Calu3 (cell line): Measurements from ENCODE around the gene AGPAT4. TPM values are rescaled to one million over a fixed set of nuclear protein-coding genes. Genes with fewer than 3 reads are reported as not detected.

Experiments used
- BruUV-seq: library from RNA; stranded (reverse); fragments of 400-500 nt; replicated peaks from 2 replicates; lab custom pipeline; 2021; lab: Mats Ljungman, UMichigan
- CTCF ChIA-PET: fragments of 300-600 bp; sonication (Branson Sonifier 250); formaldehyde crosslinking; loops from one replicate; lab custom pipeline; 2022; ENCODE audit warnings: antibody characterized with exemption; lab: Charles Lee
- DNase-seq: peaks from one replicate; pipeline ENCODE4 v3.0.0; 2022
- H3K27ac Mint-ChIP-seq: one replicate; pipeline ENCODE4 v1.8.0; 2022; ENCODE audit warnings: mixed read lengths; ENCODE audit not compliant: unreplicated experiment
- H3K27me3 Mint-ChIP-seq: one replicate; pipeline ENCODE4 v1.8.0; 2022; ENCODE audit warnings: mixed read lengths; ENCODE audit not compliant: unreplicated experiment
- H3K36me3 Mint-ChIP-seq: one replicate; pipeline ENCODE4 v1.8.0; 2022; ENCODE audit warnings: mild to moderate bottlenecking, moderate library complexity, mixed read lengths; ENCODE audit not compliant: insufficient read depth, unreplicated experiment
- H3K4me1 Mint-ChIP-seq: one replicate; pipeline ENCODE4 v1.8.0; 2022; ENCODE audit warnings: mild to moderate bottlenecking, low read depth, mixed read lengths; ENCODE audit not compliant: unreplicated experiment
- H3K4me3 Mint-ChIP-seq: one replicate; pipeline ENCODE4 v1.8.0; 2022; ENCODE audit warnings: mild to moderate bottlenecking, low read depth, moderate library complexity, mixed read lengths; ENCODE audit not compliant: unreplicated experiment
- H3K9me3 Mint-ChIP-seq: one replicate; pipeline ENCODE4 v1.8.0; 2022; ENCODE audit warnings: low read depth, mixed read lengths; ENCODE audit not compliant: unreplicated experiment
- CTCF ChIP-seq: fragments of 200-600 bp; IDR thresholded peaks from one replicate; pipeline ENCODE4 v1.8.0; 2022; ENCODE audit warnings: antibody characterized with exemption; ENCODE audit not compliant: unreplicated experiment
- intact Hi-C: fragments of 100-400 bp; cut with micrococcal nuclease; formaldehyde crosslinking; loops from one replicate; pipeline ENCODE4 v1.10.0; 2022; ENCODE audit not compliant: unreplicated experiment
- total RNA-seq: library from RNA; stranded (reverse); gene quantifications from 2 replicates; pipeline ENCODE4 v1.2.3, GENCODE V29; 2022

The AGPAT4 gene
- total RNA-seq, 1 experiment from 2014 or later = 11.3 TPM

GRCh38 chr6:161218222-161218621, 55.6 kb downstream of the AGPAT4 start:
- H3K9me3 Mint-ChIP-seq = peaks cover 12% of the 10 kb centered on the region
- peaks cover 4% of the 10 kb centered on the region for H3K36me3 Mint-ChIP-seq
- BruUV-seq = no TSS peak
- H3K4me3 Mint-ChIP-seq = no peak overlapping the region
- H3K4me1 Mint-ChIP-seq = no peaks in the 10 kb centered on the region
- TF ChIP-seq CTCF = no peak
- intact Hi-C loops = no loop called here
- no peaks in the 10 kb centered on the region for H3K27me3 Mint-ChIP-seq
- CTCF ChIA-PET = no interaction called here
- no peak overlapping the region for H3K27ac Mint-ChIP-seq
- no peak for DNase-seq

- CTCF ChIA-PET = no interaction called here
- DNase-seq = no peak
- peaks cover 4% of the 10 kb centered on the region for H3K36me3 Mint-ChIP-seq
- peaks cover 12% of the 10 kb centered on the region for H3K9me3 Mint-ChIP-seq
- no peak overlapping the region for H3K27ac Mint-ChIP-seq
- BruUV-seq = no TSS peak
- TF ChIP-seq CTCF = no peak
- no peaks in the 10 kb centered on the region for H3K4me1 Mint-ChIP-seq
- no peak overlapping the region for H3K4me3 Mint-ChIP-seq
- no peaks in the 10 kb centered on the region for H3K27me3 Mint-ChIP-seq
- intact Hi-C loops = no loop called here
Observed at GRCh38 chr6:161217628-161218027, 56.2 kb downstream of the AGPAT4 start.

- CTCF ChIA-PET = no interaction called here
- Mint-ChIP-seq H3K9me3 (peaks cover 12% of the 10 kb centered on the region), H3K27me3 (no peaks in the 10 kb centered on the region), H3K27ac (no peak overlapping the region), H3K4me3 (no peak overlapping the region), H3K36me3 (peaks cover 4% of the 10 kb centered on the region), H3K4me1 (no peaks in the 10 kb centered on the region)
- no peak for TF ChIP-seq CTCF
- intact Hi-C loops = no loop called here
- no peak for DNase-seq
- BruUV-seq = no TSS peak
Observed at GRCh38 chr6:161216616-161217205, 57.1 kb downstream of the AGPAT4 start.

- H3K36me3 Mint-ChIP-seq = peaks cover 4% of the 10 kb centered on the region
- intact Hi-C loops = no loop called here
- no peak overlapping the region for H3K4me3 Mint-ChIP-seq
- CTCF ChIA-PET = no interaction called here
- DNase-seq = no peak
- no peak for TF ChIP-seq CTCF
- peaks cover 15% of the 10 kb centered on the region for H3K9me3 Mint-ChIP-seq
- BruUV-seq = no TSS peak
- H3K27ac Mint-ChIP-seq = no peak overlapping the region
- no peaks in the 10 kb centered on the region for H3K27me3 Mint-ChIP-seq
- H3K4me1 Mint-ChIP-seq = no peaks in the 10 kb centered on the region
Observed at GRCh38 chr6:161215876-161216615, 57.8 kb downstream of the AGPAT4 start.
